Measurements from ENCODE around the gene CCT7. TPM values are rescaled to one million over a fixed set of nuclear protein-coding genes. Genes with fewer than 3 reads are reported as not detected.

CCT7 gene
- total and polyA plus RNA-seq, 2 experiments from 2014 or later = 287 to 642 TPM

DNA sequence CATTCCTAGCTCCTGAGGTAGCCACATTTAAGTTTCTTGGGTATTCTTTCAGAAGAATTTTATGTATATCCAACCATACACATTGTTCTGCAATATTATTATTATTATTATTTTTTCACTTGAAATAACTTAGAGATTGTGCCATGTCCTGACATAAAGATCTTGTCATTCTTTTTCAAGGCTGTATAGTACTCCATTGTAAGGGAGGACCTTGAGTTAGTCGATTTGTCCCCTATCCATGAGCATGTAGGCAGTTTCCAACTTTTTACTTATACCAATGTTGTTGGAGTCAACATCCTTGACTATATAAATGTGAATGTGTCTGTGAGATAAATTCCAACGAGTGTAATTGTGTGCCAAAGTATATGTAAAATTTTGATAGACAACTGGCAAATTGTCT lies 60.1 kb downstream of the CCT7 start:
- H3K27me3 Mint-ChIP-seq (ENCODE audit: insufficient read depth, low read depth, poor library complexity) = peaks cover 61% of the 10 kb centered on the region
- Histone ChIP-seq H2AFZ (no peak overlapping the region), H3K4me3 (peak overlapping the region; percentile 67; the same call in 1 of the 2 replicates)

More for the DNA sequence above, 60.1 kb downstream of the CCT7 start:
- Histone ChIP-seq H3K27ac (ENCODE audit: low read depth) (no peak overlapping the region), H3K27me3 (ENCODE audit: insufficient read depth) (peaks cover 85% of the 10 kb centered on the region), H4K20me1 (replicated peaks; ENCODE audit: insufficient read depth) (peaks cover 5% of the 10 kb centered on the region), H3K79me2 (replicated peaks; ENCODE audit: insufficient read depth) (no peaks in the 10 kb centered on the region), H3K36me3 (ENCODE audit: insufficient read depth) (no peaks in the 10 kb centered on the region), H3K4me1 (ENCODE audit: insufficient read depth) (peaks cover 12% of the 10 kb centered on the region; the same call in 1 of the 2 replicates), H3K4me2 (peak overlapping the region; percentile 89; the same call in 1 of the 2 replicates), H3F3A (replicated peaks; ENCODE audit: low read depth) (peaks cover 9% of the 10 kb centered on the region), H3K9me2 (ENCODE audit: insufficient read depth) (no peaks in the 10 kb centered on the region)
- ATAC-seq = no peak
- H3K4me1 Mint-ChIP-seq = peaks cover 19% of the 10 kb centered on the region
- H3K9me3 Mint-ChIP-seq = no peaks in the 10 kb centered on the region
- no peak for TF ChIP-seq POLR2AphosphoS5 (IDR thresholded peaks at IDR 0.05; ENCODE audit: low read depth)
- TF ChIP-seq, protein P1, sequence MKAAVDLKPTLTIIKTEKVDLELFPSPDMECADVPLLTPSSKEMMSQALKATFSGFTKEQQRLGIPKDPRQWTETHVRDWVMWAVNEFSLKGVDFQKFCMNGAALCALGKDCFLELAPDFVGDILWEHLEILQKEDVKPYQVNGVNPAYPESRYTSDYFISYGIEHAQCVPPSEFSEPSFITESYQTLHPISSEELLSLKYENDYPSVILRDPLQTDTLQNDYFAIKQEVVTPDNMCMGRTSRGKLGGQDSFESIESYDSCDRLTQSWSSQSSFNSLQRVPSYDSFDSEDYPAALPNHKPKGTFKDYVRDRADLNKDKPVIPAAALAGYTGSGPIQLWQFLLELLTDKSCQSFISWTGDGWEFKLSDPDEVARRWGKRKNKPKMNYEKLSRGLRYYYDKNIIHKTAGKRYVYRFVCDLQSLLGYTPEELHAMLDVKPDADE (IDR thresholded peaks at IDR 0.05) = no peak
- TF ChIP-seq, protein P2, sequence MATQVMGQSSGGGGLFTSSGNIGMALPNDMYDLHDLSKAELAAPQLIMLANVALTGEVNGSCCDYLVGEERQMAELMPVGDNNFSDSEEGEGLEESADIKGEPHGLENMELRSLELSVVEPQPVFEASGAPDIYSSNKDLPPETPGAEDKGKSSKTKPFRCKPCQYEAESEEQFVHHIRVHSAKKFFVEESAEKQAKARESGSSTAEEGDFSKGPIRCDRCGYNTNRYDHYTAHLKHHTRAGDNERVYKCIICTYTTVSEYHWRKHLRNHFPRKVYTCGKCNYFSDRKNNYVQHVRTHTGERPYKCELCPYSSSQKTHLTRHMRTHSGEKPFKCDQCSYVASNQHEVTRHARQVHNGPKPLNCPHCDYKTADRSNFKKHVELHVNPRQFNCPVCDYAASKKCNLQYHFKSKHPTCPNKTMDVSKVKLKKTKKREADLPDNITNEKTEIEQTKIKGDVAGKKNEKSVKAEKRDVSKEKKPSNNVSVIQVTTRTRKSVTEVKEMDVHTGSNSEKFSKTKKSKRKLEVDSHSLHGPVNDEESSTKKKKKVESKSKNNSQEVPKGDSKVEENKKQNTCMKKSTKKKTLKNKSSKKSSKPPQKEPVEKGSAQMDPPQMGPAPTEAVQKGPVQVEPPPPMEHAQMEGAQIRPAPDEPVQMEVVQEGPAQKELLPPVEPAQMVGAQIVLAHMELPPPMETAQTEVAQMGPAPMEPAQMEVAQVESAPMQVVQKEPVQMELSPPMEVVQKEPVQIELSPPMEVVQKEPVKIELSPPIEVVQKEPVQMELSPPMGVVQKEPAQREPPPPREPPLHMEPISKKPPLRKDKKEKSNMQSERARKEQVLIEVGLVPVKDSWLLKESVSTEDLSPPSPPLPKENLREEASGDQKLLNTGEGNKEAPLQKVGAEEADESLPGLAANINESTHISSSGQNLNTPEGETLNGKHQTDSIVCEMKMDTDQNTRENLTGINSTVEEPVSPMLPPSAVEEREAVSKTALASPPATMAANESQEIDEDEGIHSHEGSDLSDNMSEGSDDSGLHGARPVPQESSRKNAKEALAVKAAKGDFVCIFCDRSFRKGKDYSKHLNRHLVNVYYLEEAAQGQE (IDR thresholded peaks at IDR 0.05; ENCODE audit: unreplicated experiment) = no peak
- TF ChIP-seq NANOG (IDR thresholded peaks at IDR 0.05; ENCODE audit: borderline replicate concordance) = no peak
- no peak for TF ChIP-seq JUNB (IDR thresholded peaks at IDR 0.05; ENCODE audit: unreplicated experiment)
- TF ChIP-seq STAT1 (IDR thresholded peaks at IDR 0.05; ENCODE audit: unreplicated experiment) = no peak
- TF ChIP-seq EZH2phosphoT487 (IDR thresholded peaks at IDR 0.05; ENCODE audit: unreplicated experiment) = no peak
- TF ChIP-seq, protein P3, sequence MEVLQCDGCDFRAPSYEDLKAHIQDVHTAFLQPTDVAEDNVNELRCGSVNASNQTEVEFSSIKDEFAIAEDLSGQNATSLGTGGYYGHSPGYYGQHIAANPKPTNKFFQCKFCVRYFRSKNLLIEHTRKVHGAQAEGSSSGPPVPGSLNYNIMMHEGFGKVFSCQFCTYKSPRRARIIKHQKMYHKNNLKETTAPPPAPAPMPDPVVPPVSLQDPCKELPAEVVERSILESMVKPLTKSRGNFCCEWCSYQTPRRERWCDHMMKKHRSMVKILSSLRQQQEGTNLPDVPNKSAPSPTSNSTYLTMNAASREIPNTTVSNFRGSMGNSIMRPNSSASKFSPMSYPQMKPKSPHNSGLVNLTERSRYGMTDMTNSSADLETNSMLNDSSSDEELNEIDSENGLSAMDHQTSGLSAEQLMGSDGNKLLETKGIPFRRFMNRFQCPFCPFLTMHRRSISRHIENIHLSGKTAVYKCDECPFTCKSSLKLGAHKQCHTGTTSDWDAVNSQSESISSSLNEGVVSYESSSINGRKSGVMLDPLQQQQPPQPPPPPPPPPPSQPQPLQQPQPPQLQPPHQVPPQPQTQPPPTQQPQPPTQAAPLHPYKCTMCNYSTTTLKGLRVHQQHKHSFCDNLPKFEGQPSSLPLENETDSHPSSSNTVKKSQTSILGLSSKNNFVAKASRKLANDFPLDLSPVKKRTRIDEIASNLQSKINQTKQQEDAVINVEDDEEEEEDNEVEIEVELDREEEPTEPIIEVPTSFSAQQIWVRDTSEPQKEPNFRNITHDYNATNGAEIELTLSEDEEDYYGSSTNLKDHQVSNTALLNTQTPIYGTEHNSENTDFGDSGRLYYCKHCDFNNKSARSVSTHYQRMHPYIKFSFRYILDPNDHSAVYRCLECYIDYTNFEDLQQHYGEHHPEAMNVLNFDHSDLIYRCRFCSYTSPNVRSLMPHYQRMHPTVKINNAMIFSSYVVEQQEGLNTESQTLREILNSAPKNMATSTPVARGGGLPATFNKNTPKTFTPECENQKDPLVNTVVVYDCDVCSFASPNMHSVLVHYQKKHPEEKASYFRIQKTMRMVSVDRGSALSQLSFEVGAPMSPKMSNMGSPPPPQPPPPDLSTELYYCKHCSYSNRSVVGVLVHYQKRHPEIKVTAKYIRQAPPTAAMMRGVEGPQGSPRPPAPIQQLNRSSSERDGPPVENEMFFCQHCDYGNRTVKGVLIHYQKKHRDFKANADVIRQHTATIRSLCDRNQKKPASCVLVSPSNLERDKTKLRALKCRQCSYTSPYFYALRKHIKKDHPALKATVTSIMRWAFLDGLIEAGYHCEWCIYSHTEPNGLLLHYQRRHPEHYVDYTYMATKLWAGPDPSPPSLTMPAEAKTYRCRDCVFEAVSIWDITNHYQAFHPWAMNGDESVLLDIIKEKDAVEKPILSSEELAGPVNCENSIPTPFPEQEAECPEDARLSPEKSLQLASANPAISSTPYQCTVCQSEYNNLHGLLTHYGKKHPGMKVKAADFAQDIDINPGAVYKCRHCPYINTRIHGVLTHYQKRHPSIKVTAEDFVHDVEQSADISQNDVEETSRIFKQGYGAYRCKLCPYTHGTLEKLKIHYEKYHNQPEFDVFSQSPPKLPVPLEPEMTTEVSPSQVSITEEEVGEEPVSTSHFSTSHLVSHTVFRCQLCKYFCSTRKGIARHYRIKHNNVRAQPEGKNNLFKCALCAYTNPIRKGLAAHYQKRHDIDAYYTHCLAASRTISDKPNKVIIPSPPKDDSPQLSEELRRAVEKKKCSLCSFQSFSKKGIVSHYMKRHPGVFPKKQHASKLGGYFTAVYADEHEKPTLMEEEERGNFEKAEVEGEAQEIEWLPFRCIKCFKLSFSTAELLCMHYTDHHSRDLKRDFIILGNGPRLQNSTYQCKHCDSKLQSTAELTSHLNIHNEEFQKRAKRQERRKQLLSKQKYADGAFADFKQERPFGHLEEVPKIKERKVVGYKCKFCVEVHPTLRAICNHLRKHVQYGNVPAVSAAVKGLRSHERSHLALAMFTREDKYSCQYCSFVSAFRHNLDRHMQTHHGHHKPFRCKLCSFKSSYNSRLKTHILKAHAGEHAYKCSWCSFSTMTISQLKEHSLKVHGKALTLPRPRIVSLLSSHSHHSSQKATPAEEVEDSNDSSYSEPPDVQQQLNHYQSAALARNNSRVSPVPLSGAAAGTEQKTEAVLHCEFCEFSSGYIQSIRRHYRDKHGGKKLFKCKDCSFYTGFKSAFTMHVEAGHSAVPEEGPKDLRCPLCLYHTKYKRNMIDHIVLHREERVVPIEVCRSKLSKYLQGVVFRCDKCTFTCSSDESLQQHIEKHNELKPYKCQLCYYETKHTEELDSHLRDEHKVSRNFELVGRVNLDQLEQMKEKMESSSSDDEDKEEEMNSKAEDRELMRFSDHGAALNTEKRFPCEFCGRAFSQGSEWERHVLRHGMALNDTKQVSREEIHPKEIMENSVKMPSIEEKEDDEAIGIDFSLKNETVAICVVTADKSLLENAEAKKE (CRISPR knock-in tag; IDR thresholded peaks at IDR 0.05) = no peak
- TF ChIP-seq ZNF114 (CRISPR knock-in tag; IDR thresholded peaks at IDR 0.05) = no peak
- TF ChIP-seq, protein P4, sequence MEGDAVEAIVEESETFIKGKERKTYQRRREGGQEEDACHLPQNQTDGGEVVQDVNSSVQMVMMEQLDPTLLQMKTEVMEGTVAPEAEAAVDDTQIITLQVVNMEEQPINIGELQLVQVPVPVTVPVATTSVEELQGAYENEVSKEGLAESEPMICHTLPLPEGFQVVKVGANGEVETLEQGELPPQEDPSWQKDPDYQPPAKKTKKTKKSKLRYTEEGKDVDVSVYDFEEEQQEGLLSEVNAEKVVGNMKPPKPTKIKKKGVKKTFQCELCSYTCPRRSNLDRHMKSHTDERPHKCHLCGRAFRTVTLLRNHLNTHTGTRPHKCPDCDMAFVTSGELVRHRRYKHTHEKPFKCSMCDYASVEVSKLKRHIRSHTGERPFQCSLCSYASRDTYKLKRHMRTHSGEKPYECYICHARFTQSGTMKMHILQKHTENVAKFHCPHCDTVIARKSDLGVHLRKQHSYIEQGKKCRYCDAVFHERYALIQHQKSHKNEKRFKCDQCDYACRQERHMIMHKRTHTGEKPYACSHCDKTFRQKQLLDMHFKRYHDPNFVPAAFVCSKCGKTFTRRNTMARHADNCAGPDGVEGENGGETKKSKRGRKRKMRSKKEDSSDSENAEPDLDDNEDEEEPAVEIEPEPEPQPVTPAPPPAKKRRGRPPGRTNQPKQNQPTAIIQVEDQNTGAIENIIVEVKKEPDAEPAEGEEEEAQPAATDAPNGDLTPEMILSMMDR (conservative IDR thresholded peaks at IDR 0.05; ENCODE audit: low read depth in 2 of 2) = no peak
- TF ChIP-seq EZH2 (IDR thresholded peaks at IDR 0.05; ENCODE audit: low read depth, unreplicated experiment) = no peak
- no peak for TF ChIP-seq CREB1 (CRISPR knock-in tag; IDR thresholded peaks at IDR 0.05; ENCODE audit: low read depth)
- no peak for TF ChIP-seq ZNF331 (CRISPR knock-in tag; IDR thresholded peaks at IDR 0.05; ENCODE audit: low read depth)
- no peaks in the 10 kb centered on the region for H3K36me3 Mint-ChIP-seq (ENCODE audit: low read depth)
- H3K4me3 Mint-ChIP-seq = peak overlapping the region; percentile 72; the same call in 1 of the 3 replicates
- DNase-seq (ENCODE audit: low spot score) = no peak
- no peak overlapping the region for H3K27ac Mint-ChIP-seq
